OCI-LY1 (cell line): ENCODE data around the gene EFHD1.

Source experiments
- EZH2 ChIP-seq: fragments of 200-600 bp; sonication (generic), shearing (Covaris generic); IDR thresholded peaks from 2 replicates; pipeline ENCODE4 v1.8.0; 2017; ENCODE audit warnings: borderline replicate concordance, mixed run types, mild to moderate bottlenecking, antibody characterized with exemption, low read length, moderate library complexity, mixed read lengths
- TF ChIP-seq, protein P1 (sequence below): fragments of 200-600 bp; sonication (generic), shearing (Covaris generic); IDR thresholded peaks from 2 replicates; pipeline ENCODE4 v1.5.1; 2017; ENCODE audit warnings: mild to moderate bottlenecking, antibody characterized with exemption, low read length, moderate library complexity, mixed read lengths

DNA sequence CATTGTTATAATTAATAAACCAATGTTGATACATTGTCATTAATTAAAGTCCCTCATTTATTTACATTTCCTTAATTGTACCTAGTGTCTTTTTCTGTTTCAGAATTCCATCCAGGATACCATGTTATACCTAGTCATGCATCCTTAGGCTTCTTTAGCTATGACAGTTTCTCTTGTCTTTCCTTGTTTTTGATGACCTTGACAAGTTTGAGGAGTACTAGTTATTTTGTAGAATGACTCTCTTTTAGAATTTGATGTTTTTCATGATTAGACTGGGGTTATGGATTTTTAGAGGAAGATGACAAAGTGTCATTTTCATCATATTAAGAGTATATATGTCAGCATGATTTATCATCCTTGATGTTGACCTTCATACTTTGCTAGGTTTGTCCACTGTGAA lies 80.1 kb downstream of the EFHD1 start:
- TF ChIP-seq, protein P1, sequence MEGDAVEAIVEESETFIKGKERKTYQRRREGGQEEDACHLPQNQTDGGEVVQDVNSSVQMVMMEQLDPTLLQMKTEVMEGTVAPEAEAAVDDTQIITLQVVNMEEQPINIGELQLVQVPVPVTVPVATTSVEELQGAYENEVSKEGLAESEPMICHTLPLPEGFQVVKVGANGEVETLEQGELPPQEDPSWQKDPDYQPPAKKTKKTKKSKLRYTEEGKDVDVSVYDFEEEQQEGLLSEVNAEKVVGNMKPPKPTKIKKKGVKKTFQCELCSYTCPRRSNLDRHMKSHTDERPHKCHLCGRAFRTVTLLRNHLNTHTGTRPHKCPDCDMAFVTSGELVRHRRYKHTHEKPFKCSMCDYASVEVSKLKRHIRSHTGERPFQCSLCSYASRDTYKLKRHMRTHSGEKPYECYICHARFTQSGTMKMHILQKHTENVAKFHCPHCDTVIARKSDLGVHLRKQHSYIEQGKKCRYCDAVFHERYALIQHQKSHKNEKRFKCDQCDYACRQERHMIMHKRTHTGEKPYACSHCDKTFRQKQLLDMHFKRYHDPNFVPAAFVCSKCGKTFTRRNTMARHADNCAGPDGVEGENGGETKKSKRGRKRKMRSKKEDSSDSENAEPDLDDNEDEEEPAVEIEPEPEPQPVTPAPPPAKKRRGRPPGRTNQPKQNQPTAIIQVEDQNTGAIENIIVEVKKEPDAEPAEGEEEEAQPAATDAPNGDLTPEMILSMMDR, result no peak
- TF ChIP-seq EZH2, result no peak
